Endothelial cell (in vitro differentiated cells): Measurements from ENCODE around the gene RIPK1. TPM values are rescaled to one million over a fixed set of nuclear protein-coding genes. Genes with fewer than 3 reads are reported as not detected.
A peak's percentile ranks its signal among the peaks of the same experiment; 100 is the strongest.

Source experiments
- DNase-seq: peaks from one replicate; pipeline ENCODE4 v3.0.0; 2021; ENCODE audit warnings: low spot score
- H3K27ac Mint-ChIP-seq: one replicate; pipeline ENCODE4 v1.8.0; 2021; ENCODE audit warnings: mixed read lengths, inconsistent platforms; ENCODE audit not compliant: unreplicated experiment
- H3K27me3 Mint-ChIP-seq: one replicate; pipeline ENCODE4 v1.8.0; 2021; ENCODE audit warnings: mild to moderate bottlenecking, moderate library complexity, mixed read lengths, inconsistent platforms; ENCODE audit not compliant: unreplicated experiment
- H3K36me3 Mint-ChIP-seq: one replicate; pipeline ENCODE4 v1.8.0; 2021; ENCODE audit warnings: mild to moderate bottlenecking, low read depth, mixed read lengths, inconsistent platforms; ENCODE audit not compliant: unreplicated experiment
- H3K4me1 Mint-ChIP-seq: one replicate; pipeline ENCODE4 v1.8.0; 2021; ENCODE audit warnings: mild to moderate bottlenecking, mixed read lengths, inconsistent platforms; ENCODE audit not compliant: unreplicated experiment
- H3K4me3 Mint-ChIP-seq: one replicate; pipeline ENCODE4 v1.8.0; 2021; ENCODE audit warnings: mild to moderate bottlenecking, mixed read lengths, inconsistent platforms; ENCODE audit not compliant: unreplicated experiment
- H3K9me3 Mint-ChIP-seq: one replicate; pipeline ENCODE4 v1.8.0; 2021; ENCODE audit warnings: mixed read lengths, inconsistent platforms; ENCODE audit not compliant: unreplicated experiment
- CTCF ChIP-seq: fragments of 200-600 bp; sonication (generic); IDR thresholded peaks from one replicate; pipeline ENCODE4 v1.5.0; 2021; ENCODE audit warnings: antibody characterized with exemption; ENCODE audit not compliant: unreplicated experiment
- total RNA-seq: library from RNA; stranded (reverse); fragmentation: NEBNext Ultra II Directional; extraction: Animal tissue kit (Norgen Biotek cat#: 25700); gene quantifications from one replicate; pipeline ENCODE4 v1.2.1, GENCODE V29; 2021; ENCODE audit not compliant: unreplicated experiment

The RIPK1 gene
- total RNA-seq, 1 donor from 2014 or later = 34.7 TPM

GRCh38 chr6:3125815-3126214 lies 57.5 kb downstream of the RIPK1 start:
- Mint-ChIP-seq H3K27me3 (no peaks in the 10 kb centered on the region), H3K27ac (no peak overlapping the region), H3K4me3 (no peak overlapping the region), H3K36me3 (peaks cover 20% of the 10 kb centered on the region), H3K4me1 (no peaks in the 10 kb centered on the region), H3K9me3 (no peaks in the 10 kb centered on the region)
- TF ChIP-seq CTCF = no peak
- no peak for DNase-seq

- no peak for DNase-seq
- Mint-ChIP-seq H3K27me3 (no peaks in the 10 kb centered on the region), H3K36me3 (peaks cover 41% of the 10 kb centered on the region), H3K4me3 (peak overlapping the region; percentile 56), H3K4me1 (no peaks in the 10 kb centered on the region), H3K27ac (no peak overlapping the region), H3K9me3 (no peaks in the 10 kb centered on the region)
- no peak for TF ChIP-seq CTCF
Measured at GRCh38 chr6:3128356-3129108, 60.2 kb downstream of the RIPK1 start.

- Mint-ChIP-seq H3K36me3 (peaks cover 62% of the 10 kb centered on the region), H3K9me3 (no peaks in the 10 kb centered on the region), H3K4me1 (peaks cover 6% of the 10 kb centered on the region), H3K27me3 (no peaks in the 10 kb centered on the region), H3K4me3 (peak overlapping the region; percentile 68), H3K27ac (no peak overlapping the region)
- no peak for TF ChIP-seq CTCF
- DNase-seq = no peak
Measured at GRCh38 chr6:3131695-3132094, 63.4 kb downstream of the RIPK1 start.

DNA sequence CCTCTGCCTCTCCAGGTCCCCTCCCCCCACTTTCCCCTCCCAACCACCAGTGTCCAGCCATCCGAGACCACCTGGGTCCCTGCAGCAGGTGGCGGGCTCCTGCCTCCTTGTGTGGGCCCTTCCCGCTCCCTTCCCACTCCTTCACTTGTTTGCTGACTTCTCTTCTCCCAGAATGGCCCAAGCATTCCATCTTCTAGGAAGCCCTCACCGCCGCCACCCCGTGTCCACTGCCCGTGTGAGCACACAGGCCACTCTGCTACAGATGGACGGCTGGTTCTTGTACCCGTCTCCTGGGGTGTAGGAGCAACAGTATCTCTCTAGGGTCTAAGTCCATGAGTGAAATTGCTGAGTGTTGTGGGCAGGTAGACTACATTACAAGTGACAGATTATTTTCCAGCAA lies 65.2 kb downstream of the RIPK1 start:
- H3K36me3 Mint-ChIP-seq = peaks cover 66% of the 10 kb centered on the region

More for the DNA sequence above, 65.2 kb downstream of the RIPK1 start:
- H3K27me3 Mint-ChIP-seq = no peaks in the 10 kb centered on the region
- H3K9me3 Mint-ChIP-seq = no peaks in the 10 kb centered on the region
- no peak overlapping the region for H3K4me3 Mint-ChIP-seq
- no peak for TF ChIP-seq CTCF
- no peak for DNase-seq
- H3K4me1 Mint-ChIP-seq = peaks cover 6% of the 10 kb centered on the region
- no peak overlapping the region for H3K27ac Mint-ChIP-seq
